ENCODE measurements around the gene MIA3. TPM values are rescaled to one million over a fixed set of nuclear protein-coding genes. Genes with fewer than 3 reads are reported as not detected.
A peak's percentile ranks its signal among the peaks of the same experiment; 100 is the strongest.

MIA3 gene
- 33.3 TPM for polyA plus RNA-seq (2013, experiment 1 of 2)
- 30.7 TPM for polyA plus RNA-seq (2013, experiment 2 of 2)

- Histone ChIP-seq H4K8ac (ENCODE audit: low read depth, low read length) (no peak within 1 kb of the TSS), H3K18ac (ENCODE audit: low read length) (peak within 1 kb of the TSS; percentile 98), H2BK120ac (ENCODE audit: low read depth, low read length) (no peak within 1 kb of the TSS), H3K4me3 (ENCODE audit: low read length in 2 of 2) (peak within 1 kb of the TSS; percentile 81 to 99), H2AFZ (ENCODE audit: low read length) (peak within 1 kb of the TSS; percentile 97), H3K4me1 (ENCODE audit: control insufficient read depth in 2 of 2, insufficient read depth in 1 of 2, low read depth in 1 of 2, low read length in 2 of 2) (peaks cover 3 to 8% of the 10 kb centered on the region in 2 donors), H3K4me2 (ENCODE audit: insufficient read depth, low read length, poor library complexity, severe bottlenecking) (peak within 1 kb of the TSS; percentile 88), H2BK12ac (ENCODE audit: low read length) (no peak within 1 kb of the TSS), H2BK15ac (ENCODE audit: low read length) (no peak within 1 kb of the TSS), H4K91ac (ENCODE audit: low read depth, low read length, poor library complexity) (no peak within 1 kb of the TSS), H3K36me3 (replicated peaks in 1 of 2; ENCODE audit: control insufficient read depth in 2 of 2, insufficient read depth in 2 of 2, low read length in 2 of 2) (peaks cover 6 to 20% of the 10 kb centered on the region in 2 donors), H3K14ac (ENCODE audit: low read length) (peak within 1 kb of the TSS; percentile 31), H2AK5ac (ENCODE audit: low read depth, low read length) (no peak within 1 kb of the TSS), H3K27ac (replicated peaks; ENCODE audit: low read length) (peak within 1 kb of the TSS; percentile 44), H3K4ac (ENCODE audit: low read length) (no peak within 1 kb of the TSS), H2BK5ac (ENCODE audit: low read length) (no peak within 1 kb of the TSS), H3K9ac (ENCODE audit: low read depth, low read length, poor library complexity) (peak within 1 kb of the TSS; percentile 96), H3K9me3 (replicated peaks in 1 of 2; ENCODE audit: control insufficient read depth in 2 of 2, insufficient read depth in 1 of 2, low read depth in 1 of 2, low read length in 2 of 2) (no peaks in the 10 kb centered on the region), H3K79me1 (ENCODE audit: low read depth, low read length) (peaks cover 6% of the 10 kb centered on the region), H3K23ac (ENCODE audit: low read depth, low read length, poor library complexity) (peak within 1 kb of the TSS; percentile 77), H3K27me3 (ENCODE audit: control insufficient read depth in 3 of 3, insufficient read depth in 3 of 3, low read depth in 1 of 3, low read length in 3 of 3) (peaks cover 0 to 22% (median 0%) of the 10 kb centered on the region in 3 experiments)
- no CpG with 5 or more reads among the region's 81 CpGs for WGBS, 2 donors (ENCODE audit: extremely low coverage in 2 of 2, insufficient read length in 2 of 2, insufficient replicate concordance in 1 of 2)
- DNase-seq (ENCODE audit: low spot score): peak; percentile 70
Observed at GRCh38 chr1:222618001-222618879, at the start of gene MIA3. TSS of gene MIA3 (plus strand) at chr1:222618097. CDS start at chr1:222618111, 14 bp downstream.

GRCh38 chr1:222570837-222571236, 47.1 kb upstream of the MIA3 start:
- Histone ChIP-seq H3K18ac (ENCODE audit: low read length) (no peak overlapping the region), H3K4me1 (ENCODE audit: control insufficient read depth in 2 of 2, insufficient read depth in 1 of 2, low read depth in 1 of 2, low read length in 2 of 2) (no peaks in the 10 kb centered on the region), H3K27ac (replicated peaks; ENCODE audit: low read length) (no peak overlapping the region), H3K9me3 (replicated peaks in 1 of 2; ENCODE audit: control insufficient read depth in 2 of 2, insufficient read depth in 1 of 2, low read depth in 1 of 2, low read length in 2 of 2) (peaks cover 0 to 6% of the 10 kb centered on the region in 2 donors), H3K79me1 (ENCODE audit: low read depth, low read length) (no peaks in the 10 kb centered on the region), H3K23ac (ENCODE audit: low read depth, low read length, poor library complexity) (no peak overlapping the region), H3K27me3 (ENCODE audit: control insufficient read depth in 3 of 3, insufficient read depth in 3 of 3, low read depth in 1 of 3, low read length in 3 of 3) (no peaks in the 10 kb centered on the region), H2BK12ac (ENCODE audit: low read length) (no peak overlapping the region), H2BK5ac (ENCODE audit: low read length) (no peak overlapping the region), H3K9ac (ENCODE audit: low read depth, low read length, poor library complexity) (no peak overlapping the region), H2AK5ac (ENCODE audit: low read depth, low read length) (no peak overlapping the region), H3K4ac (ENCODE audit: low read length) (no peak overlapping the region), H2BK15ac (ENCODE audit: low read length) (no peak overlapping the region), H4K91ac (ENCODE audit: low read depth, low read length, poor library complexity) (no peak overlapping the region), H3K4me2 (ENCODE audit: insufficient read depth, low read length, poor library complexity, severe bottlenecking) (no peak overlapping the region), H2AFZ (ENCODE audit: low read length) (no peak overlapping the region), H3K36me3 (replicated peaks in 1 of 2; ENCODE audit: control insufficient read depth in 2 of 2, insufficient read depth in 2 of 2, low read length in 2 of 2) (peaks cover 4 to 98% of the 10 kb centered on the region in 2 donors), H4K8ac (ENCODE audit: low read depth, low read length) (no peak overlapping the region), H3K14ac (ENCODE audit: low read length) (no peak overlapping the region), H2BK120ac (ENCODE audit: low read depth, low read length) (no peak overlapping the region), H3K4me3 (ENCODE audit: low read length in 2 of 2) (no peak overlapping the region)
- no CpG with 5 or more reads among the region's 1 CpG for WGBS, 2 donors (ENCODE audit: extremely low coverage in 2 of 2, insufficient read length in 2 of 2, insufficient replicate concordance in 1 of 2)
- no peak for DNase-seq (ENCODE audit: low spot score)

- Histone ChIP-seq H3K36me3 (replicated peaks in 1 of 2; ENCODE audit: control insufficient read depth in 2 of 2, insufficient read depth in 2 of 2, low read length in 2 of 2) (peaks cover 5 to 83% of the 10 kb centered on the region in 2 donors), H2AFZ (ENCODE audit: low read length) (no peak overlapping the region), H3K27ac (replicated peaks; ENCODE audit: low read length) (no peak overlapping the region), H3K14ac (ENCODE audit: low read length) (no peak overlapping the region), H3K79me1 (ENCODE audit: low read depth, low read length) (no peaks in the 10 kb centered on the region), H4K8ac (ENCODE audit: low read depth, low read length) (no peak overlapping the region), H2BK5ac (ENCODE audit: low read length) (no peak overlapping the region), H3K9me3 (replicated peaks in 1 of 2; ENCODE audit: control insufficient read depth in 2 of 2, insufficient read depth in 1 of 2, low read depth in 1 of 2, low read length in 2 of 2) (no peaks in the 10 kb centered on the region), H3K4ac (ENCODE audit: low read length) (no peak overlapping the region), H2BK12ac (ENCODE audit: low read length) (no peak overlapping the region), H4K91ac (ENCODE audit: low read depth, low read length, poor library complexity) (no peak overlapping the region), H2AK5ac (ENCODE audit: low read depth, low read length) (no peak overlapping the region), H3K4me2 (ENCODE audit: insufficient read depth, low read length, poor library complexity, severe bottlenecking) (no peak overlapping the region), H3K18ac (ENCODE audit: low read length) (no peak overlapping the region), H2BK15ac (ENCODE audit: low read length) (no peak overlapping the region), H3K27me3 (ENCODE audit: control insufficient read depth in 3 of 3, insufficient read depth in 3 of 3, low read depth in 1 of 3, low read length in 3 of 3) (no peaks in the 10 kb centered on the region), H2BK120ac (ENCODE audit: low read depth, low read length) (no peak overlapping the region), H3K4me1 (ENCODE audit: control insufficient read depth in 2 of 2, insufficient read depth in 1 of 2, low read depth in 1 of 2, low read length in 2 of 2) (no peaks in the 10 kb centered on the region), H3K4me3 (ENCODE audit: low read length in 2 of 2) (no peak overlapping the region), H3K23ac (ENCODE audit: low read depth, low read length, poor library complexity) (no peak overlapping the region), H3K9ac (ENCODE audit: low read depth, low read length, poor library complexity) (no peak overlapping the region)
- WGBS, 2 donors (ENCODE audit: extremely low coverage in 2 of 2, insufficient read length in 2 of 2, insufficient replicate concordance in 1 of 2): no CpG with 5 or more reads among the region's 3 CpGs
- DNase-seq (ENCODE audit: low spot score): no peak
Observed at GRCh38 chr1:222579316-222579715, 38.6 kb upstream of the MIA3 start.

GRCh38 chr1:222582099-222582774, 35.7 kb upstream of the MIA3 start:
- Histone ChIP-seq H2AFZ (ENCODE audit: low read length) (no peak overlapping the region), H3K4me1 (ENCODE audit: control insufficient read depth in 2 of 2, insufficient read depth in 1 of 2, low read depth in 1 of 2, low read length in 2 of 2) (no peaks in the 10 kb centered on the region), H3K18ac (ENCODE audit: low read length) (no peak overlapping the region), H3K27ac (replicated peaks; ENCODE audit: low read length) (no peak overlapping the region), H2BK15ac (ENCODE audit: low read length) (no peak overlapping the region), H3K9me3 (replicated peaks in 1 of 2; ENCODE audit: control insufficient read depth in 2 of 2, insufficient read depth in 1 of 2, low read depth in 1 of 2, low read length in 2 of 2) (no peaks in the 10 kb centered on the region), H2AK5ac (ENCODE audit: low read depth, low read length) (no peak overlapping the region), H4K91ac (ENCODE audit: low read depth, low read length, poor library complexity) (no peak overlapping the region), H3K23ac (ENCODE audit: low read depth, low read length, poor library complexity) (no peak overlapping the region), H3K27me3 (ENCODE audit: control insufficient read depth in 3 of 3, insufficient read depth in 3 of 3, low read depth in 1 of 3, low read length in 3 of 3) (no peaks in the 10 kb centered on the region), H3K9ac (ENCODE audit: low read depth, low read length, poor library complexity) (no peak overlapping the region), H3K79me1 (ENCODE audit: low read depth, low read length) (peaks cover 2% of the 10 kb centered on the region), H3K4me3 (ENCODE audit: low read length in 2 of 2) (no peak overlapping the region), H3K36me3 (replicated peaks in 1 of 2; ENCODE audit: control insufficient read depth in 2 of 2, insufficient read depth in 2 of 2, low read length in 2 of 2) (peaks cover 6 to 81% of the 10 kb centered on the region in 2 donors), H3K4ac (ENCODE audit: low read length) (no peak overlapping the region), H2BK120ac (ENCODE audit: low read depth, low read length) (no peak overlapping the region), H3K14ac (ENCODE audit: low read length) (no peak overlapping the region), H2BK12ac (ENCODE audit: low read length) (no peak overlapping the region), H4K8ac (ENCODE audit: low read depth, low read length) (no peak overlapping the region), H3K4me2 (ENCODE audit: insufficient read depth, low read length, poor library complexity, severe bottlenecking) (no peak overlapping the region), H2BK5ac (ENCODE audit: low read length) (no peak overlapping the region)
- no peak for DNase-seq (ENCODE audit: low spot score)
- WGBS, 2 donors (ENCODE audit: extremely low coverage in 2 of 2, insufficient read length in 2 of 2, insufficient replicate concordance in 1 of 2): no CpG with 5 or more reads among the region's 4 CpGs
